Measurements from ENCODE around the gene SIGMAR1. TPM values are rescaled to one million over a fixed set of nuclear protein-coding genes. Genes with fewer than 3 reads are reported as not detected.

SIGMAR1 gene

DNA sequence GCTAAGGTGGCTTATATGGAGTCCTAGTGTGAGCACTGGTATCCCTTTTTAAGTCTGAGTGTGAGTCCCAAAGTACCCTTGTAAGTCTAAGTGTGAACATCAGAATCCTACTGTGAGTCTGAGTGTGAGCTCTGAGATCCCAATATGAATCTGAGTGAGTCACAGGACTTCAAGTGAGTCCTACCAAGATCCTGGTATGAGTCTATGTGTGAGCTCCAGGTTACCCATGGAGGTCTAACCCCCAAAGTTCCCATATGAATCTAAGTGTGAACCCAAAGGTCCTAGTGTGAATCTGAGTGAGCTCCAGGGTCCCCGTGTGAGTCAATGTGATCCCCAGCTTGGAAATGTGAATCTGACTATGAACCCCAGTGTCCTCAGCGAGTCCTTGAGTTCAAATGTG lies 50.3 kb downstream of the SIGMAR1 start:
- H3K27me3 ChIP-seq (ENCODE audit: control insufficient read depth in 1 of 2, insufficient read depth in 1 of 2, low read length in 2 of 2), result peaks cover 92 to 94% of the 10 kb centered on the region in 2 experiments
- H2BK15ac ChIP-seq (ENCODE audit: low read depth, poor library complexity, severe bottlenecking), result no peak overlapping the region
- no peak overlapping the region for H2BK120ac ChIP-seq (ENCODE audit: low read depth, low read length)
- H3K18ac ChIP-seq (ENCODE audit: low read depth in 1 of 2, low read length in 2 of 2), result no peak overlapping the region
- H3K9ac ChIP-seq (ENCODE audit: low read length), result no peak overlapping the region
- no peak overlapping the region for H4K8ac ChIP-seq (ENCODE audit: low read length)
- H2AK5ac ChIP-seq (ENCODE audit: low read length, severe bottlenecking), result no peak overlapping the region
- peaks cover 26% of the 10 kb centered on the region for H3K4me1 ChIP-seq (ENCODE audit: control insufficient read depth, insufficient read depth, low read depth, low read length)
- H3K4me2 ChIP-seq (ENCODE audit: low read length, poor library complexity, severe bottlenecking), result no peak overlapping the region
- no peaks in the 10 kb centered on the region for H3K79me1 ChIP-seq (replicated peaks; ENCODE audit: low read length, poor library complexity, severe bottlenecking)
- H2BK12ac ChIP-seq (ENCODE audit: low read length in 2 of 2), result no peak overlapping the region
- no peak overlapping the region for H2BK5ac ChIP-seq (ENCODE audit: low read depth, low read length, poor library complexity, severe bottlenecking)
- no peak overlapping the region for H3K27ac ChIP-seq (ENCODE audit: low read length, poor library complexity, severe bottlenecking)
- DNase-seq, result no peak
- no peak overlapping the region for H3K4me3 ChIP-seq (ENCODE audit: insufficient read depth in 1 of 2, low read depth in 1 of 2, low read length in 2 of 2)
- H4K91ac ChIP-seq (ENCODE audit: low read length), result no peak overlapping the region
- H3K23ac ChIP-seq (ENCODE audit: low read length in 2 of 2), result no peak overlapping the region
- WGBS, result 67% methylated on average over 2 of the region's 2 CpGs
- no peaks in the 10 kb centered on the region for H3K9me3 ChIP-seq (ENCODE audit: control insufficient read depth, low read length)
- no peak overlapping the region for H3K4ac ChIP-seq (ENCODE audit: low read depth in 1 of 2, low read length in 2 of 2)
- H2AFZ ChIP-seq (ENCODE audit: low read depth, low read length), result no peak overlapping the region
- H3K36me3 ChIP-seq (ENCODE audit: control insufficient read depth in 1 of 2, insufficient read depth in 2 of 2, low read depth in 1 of 2, low read length in 2 of 2), result no peaks in the 10 kb centered on the region
- no peak overlapping the region for H3K14ac ChIP-seq (ENCODE audit: low read length in 2 of 2)

DNA sequence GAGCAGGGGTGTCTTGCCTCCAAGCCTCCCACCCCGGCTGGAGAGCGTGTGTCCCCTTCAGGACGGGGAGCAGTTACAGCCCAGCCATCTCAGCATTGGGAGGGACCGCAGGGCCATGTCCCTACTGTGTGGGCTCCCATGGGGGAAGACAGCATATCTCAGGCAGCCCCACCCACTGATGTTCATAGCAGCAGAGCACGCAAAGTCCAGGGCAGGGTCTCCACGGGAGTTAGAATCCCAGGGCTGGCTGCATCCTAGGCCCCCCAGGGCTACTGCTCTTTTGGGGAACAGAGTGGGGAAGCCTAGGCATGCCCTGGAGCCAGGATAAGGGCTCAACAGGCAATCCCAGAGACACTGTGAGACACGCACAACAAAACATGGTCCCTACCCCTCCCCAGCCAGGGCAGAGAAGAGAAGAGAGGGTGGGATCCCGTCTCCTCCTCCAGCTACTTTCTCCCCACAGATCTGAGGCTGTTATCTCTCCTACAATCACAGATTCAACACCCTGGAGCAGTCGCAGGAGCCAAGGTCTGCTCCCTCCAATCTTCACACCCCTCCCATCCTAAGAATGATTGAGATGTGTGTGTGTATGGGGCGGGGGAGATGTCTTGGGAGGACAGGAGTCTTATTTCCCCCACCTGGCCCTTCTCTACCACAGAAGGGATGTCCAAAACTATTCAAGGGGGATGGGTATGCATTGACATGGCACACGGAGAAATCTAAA lies 51.5 kb downstream of the SIGMAR1 start:
- Histone ChIP-seq H3K14ac (ENCODE audit: low read length in 2 of 2) (no peak overlapping the region), H3K79me1 (replicated peaks; ENCODE audit: low read length, poor library complexity, severe bottlenecking) (no peaks in the 10 kb centered on the region), H3K4ac (ENCODE audit: low read depth in 1 of 2, low read length in 2 of 2) (no peak overlapping the region), H3K27me3 (ENCODE audit: control insufficient read depth in 1 of 2, insufficient read depth in 1 of 2, low read length in 2 of 2) (peaks cover 89 to 91% of the 10 kb centered on the region in 2 experiments), H3K4me1 (ENCODE audit: control insufficient read depth, insufficient read depth, low read depth, low read length) (peaks cover 19% of the 10 kb centered on the region), H3K4me2 (ENCODE audit: low read length, poor library complexity, severe bottlenecking) (no peak overlapping the region), H2BK15ac (ENCODE audit: low read depth, poor library complexity, severe bottlenecking) (no peak overlapping the region), H2BK12ac (ENCODE audit: low read length in 2 of 2) (no peak overlapping the region), H3K18ac (ENCODE audit: low read depth in 1 of 2, low read length in 2 of 2) (no peak overlapping the region), H3K36me3 (ENCODE audit: control insufficient read depth in 1 of 2, insufficient read depth in 2 of 2, low read depth in 1 of 2, low read length in 2 of 2) (no peaks in the 10 kb centered on the region), H2AFZ (ENCODE audit: low read depth, low read length) (no peak overlapping the region), H3K9me3 (ENCODE audit: control insufficient read depth, low read length) (no peaks in the 10 kb centered on the region), H2BK5ac (ENCODE audit: low read depth, low read length, poor library complexity, severe bottlenecking) (no peak overlapping the region), H4K8ac (ENCODE audit: low read length) (no peak overlapping the region), H3K27ac (ENCODE audit: low read length, poor library complexity, severe bottlenecking) (no peak overlapping the region), H3K23ac (ENCODE audit: low read length in 2 of 2) (no peak overlapping the region), H2BK120ac (ENCODE audit: low read depth, low read length) (no peak overlapping the region), H4K91ac (ENCODE audit: low read length) (no peak overlapping the region), H2AK5ac (ENCODE audit: low read length, severe bottlenecking) (no peak overlapping the region), H3K4me3 (ENCODE audit: insufficient read depth in 1 of 2, low read depth in 1 of 2, low read length in 2 of 2) (no peak overlapping the region), H3K9ac (ENCODE audit: low read length) (no peak overlapping the region)
- no peak for DNase-seq
- whole genome bisulfite sequencing, result 10% methylated on average over 7 of the region's 11 CpGs

DNA sequence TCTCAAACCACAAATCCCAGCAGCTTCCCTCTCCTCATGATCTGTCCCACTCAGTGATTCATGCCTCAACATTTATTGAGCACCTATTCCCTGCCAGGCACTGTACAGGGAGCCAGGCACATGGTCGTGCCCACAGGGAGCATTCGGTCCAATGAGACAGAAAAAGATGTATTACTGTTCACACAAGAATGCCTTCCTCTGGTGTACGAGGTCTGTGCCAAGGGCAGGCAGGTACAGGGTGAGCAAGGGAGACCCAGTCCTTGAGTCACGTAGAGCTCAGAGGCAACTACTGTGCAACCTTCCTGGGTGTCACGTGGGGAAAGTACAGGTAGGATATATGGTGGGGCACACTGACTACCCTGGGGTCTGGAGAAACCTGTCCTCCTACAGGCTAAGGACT lies 52.6 kb downstream of the SIGMAR1 start:
- H3K9ac ChIP-seq (ENCODE audit: low read length), result no peak overlapping the region
- H3K4ac ChIP-seq (ENCODE audit: low read depth in 1 of 2, low read length in 2 of 2), result no peak overlapping the region
- peaks cover 87 to 91% of the 10 kb centered on the region in 2 experiments for H3K27me3 ChIP-seq (ENCODE audit: control insufficient read depth in 1 of 2, insufficient read depth in 1 of 2, low read length in 2 of 2)
- no peaks in the 10 kb centered on the region for H3K9me3 ChIP-seq (ENCODE audit: control insufficient read depth, low read length)
- peak overlapping the region in 1 of 2 experiments; percentile 71 for H3K14ac ChIP-seq (ENCODE audit: low read length in 2 of 2)
- no peak overlapping the region for H3K4me2 ChIP-seq (ENCODE audit: low read length, poor library complexity, severe bottlenecking)
- H3K23ac ChIP-seq (ENCODE audit: low read length in 2 of 2), result no peak overlapping the region
- no peak overlapping the region for H4K8ac ChIP-seq (ENCODE audit: low read length)
- no peak overlapping the region for H3K4me3 ChIP-seq (ENCODE audit: insufficient read depth in 1 of 2, low read depth in 1 of 2, low read length in 2 of 2)
- no peak overlapping the region for H2AFZ ChIP-seq (ENCODE audit: low read depth, low read length)
- no peak overlapping the region for H4K91ac ChIP-seq (ENCODE audit: low read length)
- peaks cover 8% of the 10 kb centered on the region for H3K4me1 ChIP-seq (ENCODE audit: control insufficient read depth, insufficient read depth, low read depth, low read length)
- no peak overlapping the region for H3K27ac ChIP-seq (ENCODE audit: low read length, poor library complexity, severe bottlenecking)
- H3K36me3 ChIP-seq (ENCODE audit: control insufficient read depth in 1 of 2, insufficient read depth in 2 of 2, low read depth in 1 of 2, low read length in 2 of 2), result no peaks in the 10 kb centered on the region
- no peak overlapping the region for H2AK5ac ChIP-seq (ENCODE audit: low read length, severe bottlenecking)
- H2BK12ac ChIP-seq (ENCODE audit: low read length in 2 of 2), result no peak overlapping the region
- 78% methylated on average over 5 of the region's 5 CpGs for WGBS
- H3K18ac ChIP-seq (ENCODE audit: low read depth in 1 of 2, low read length in 2 of 2), result no peak overlapping the region
- H2BK15ac ChIP-seq (ENCODE audit: low read depth, poor library complexity, severe bottlenecking), result no peak overlapping the region
- H2BK5ac ChIP-seq (ENCODE audit: low read depth, low read length, poor library complexity, severe bottlenecking), result no peak overlapping the region
- DNase-seq, result no peak
- H2BK120ac ChIP-seq (ENCODE audit: low read depth, low read length), result no peak overlapping the region
- H3K79me1 ChIP-seq (replicated peaks; ENCODE audit: low read length, poor library complexity, severe bottlenecking), result no peaks in the 10 kb centered on the region

Small RNA genes lying within 50 kb of the gene (small RNA-seq; reads per million reads assigned to genes)
- not detected for gene CCL27 (ENCODE audit: low read depth)
